H9 (cell line): ENCODE data around the gene TRIO. TPM values are rescaled to one million over a fixed set of nuclear protein-coding genes. Genes with fewer than 3 reads are reported as not detected.

ENCODE experiments used
- DNase-seq: peaks from one replicate; pipeline ENCODE4 v3.0.0-alpha.2; 2017
- H2AFZ ChIP-seq: one replicate; pipeline ENCODE4 v1.6.1; 2013; ENCODE audit warnings: mild to moderate bottlenecking, low read length, control low read depth, moderate library complexity
- H2AK5ac ChIP-seq: 2 replicates; pipeline ENCODE4 v1.6.1; 2013; ENCODE audit warnings: low read length, control low read depth, mixed read lengths; ENCODE audit not compliant: insufficient read length
- H2BK120ac ChIP-seq: one replicate; pipeline ENCODE4 v1.6.1; 2013; ENCODE audit warnings: low read depth, mild to moderate bottlenecking, low read length, control low read depth, inconsistent platforms; ENCODE audit not compliant: poor library complexity, severe bottlenecking
- H2BK12ac ChIP-seq: 2 replicates; pipeline ENCODE4 v1.6.1; 2013; ENCODE audit warnings: low read length, control low read depth, mixed read lengths, low read depth; ENCODE audit not compliant: insufficient read length
- H2BK15ac ChIP-seq: 2 replicates; pipeline ENCODE4 v1.6.1; 2013; ENCODE audit warnings: low read depth, low read length, control low read depth
- H2BK20ac ChIP-seq: one replicate; pipeline ENCODE4 v1.6.1; 2013; ENCODE audit warnings: low read depth, mild to moderate bottlenecking, low read length, control low read depth, inconsistent platforms; ENCODE audit not compliant: poor library complexity, severe bottlenecking
- H2BK5ac ChIP-seq: 2 replicates; pipeline ENCODE4 v1.6.1; 2013; ENCODE audit warnings: low read length, control low read depth, mixed read lengths; ENCODE audit not compliant: insufficient read length
- H3K14ac ChIP-seq: 2 replicates; pipeline ENCODE4 v1.6.1; 2013; ENCODE audit warnings: low read length, control low read depth; ENCODE audit not compliant: insufficient read depth
- H3K18ac ChIP-seq: 2 replicates; pipeline ENCODE4 v1.6.1; 2013; ENCODE audit warnings: low read depth, mild to moderate bottlenecking, mixed read lengths, low read length, control low read depth; ENCODE audit not compliant: insufficient read length
- H3K23ac ChIP-seq: 2 replicates; pipeline ENCODE4 v1.6.1; 2013; ENCODE audit warnings: low read length, control low read depth, mixed read lengths, low read depth; ENCODE audit not compliant: insufficient read length
- H3K23me2 ChIP-seq: 2 replicates; pipeline ENCODE4 v1.6.1; 2013; ENCODE audit warnings: low read depth, mild to moderate bottlenecking, mixed read lengths, low read length, control low read depth; ENCODE audit not compliant: insufficient read length, poor library complexity, severe bottlenecking
- H3K27ac ChIP-seq: 2 replicates; pipeline ENCODE4 v1.5.1; 2013; ENCODE audit warnings: low read length, control low read depth, mixed read lengths, low read depth; ENCODE audit not compliant: insufficient read length
- H3K27me3 ChIP-seq: 2 replicates; pipeline ENCODE4 v1.6.1; 2013; ENCODE audit warnings: low read length, control low read depth, inconsistent platforms; ENCODE audit not compliant: insufficient read depth
- H3K4ac ChIP-seq: 2 replicates; pipeline ENCODE4 v1.6.1; 2013; ENCODE audit warnings: low read depth, mild to moderate bottlenecking, control low read depth, inconsistent platforms, low read length, moderate library complexity
- H3K4me1 ChIP-seq: 2 replicates; pipeline ENCODE4 v1.6.1; 2013; ENCODE audit warnings: low read length, control low read depth, inconsistent platforms; ENCODE audit not compliant: insufficient read depth
- H3K4me2 ChIP-seq: 2 replicates; pipeline ENCODE4 v1.6.1; 2013; ENCODE audit warnings: low read length, control low read depth, mixed read lengths; ENCODE audit not compliant: insufficient read length, insufficient read depth
- H3K56ac ChIP-seq: 2 replicates; pipeline ENCODE4 v1.6.1; 2013; ENCODE audit warnings: low read depth, mild to moderate bottlenecking, mixed read lengths, low read length, control low read depth; ENCODE audit not compliant: insufficient read length
- H3K79me1 ChIP-seq: 2 replicates; pipeline ENCODE4 v1.6.1; 2013; ENCODE audit warnings: low read depth, mild to moderate bottlenecking, moderate library complexity, low read length, control low read depth, inconsistent platforms; ENCODE audit not compliant: insufficient read depth, poor library complexity, severe bottlenecking
- H3K79me2 ChIP-seq: 2 replicates; pipeline ENCODE4 v1.6.1; 2013; ENCODE audit warnings: low read length, control low read depth, inconsistent platforms; ENCODE audit not compliant: insufficient read depth
- H3K9ac ChIP-seq: 2 replicates; pipeline ENCODE4 v1.6.1; 2013; ENCODE audit warnings: low read length, control low read depth, mixed read lengths; ENCODE audit not compliant: insufficient read length; ENCODE audit errors: extremely low read depth
- H3K9me3 ChIP-seq: one replicate; pipeline ENCODE4 v1.6.1; 2013; ENCODE audit warnings: low read depth, low read length, inconsistent platforms; ENCODE audit not compliant: control insufficient read depth
- H3T11ph ChIP-seq: one replicate; pipeline ENCODE4 v1.6.1; 2013; ENCODE audit warnings: mild to moderate bottlenecking, low read length, control low read depth, inconsistent platforms
- H4K20me1 ChIP-seq: one replicate; pipeline ENCODE4 v1.6.1; 2013; ENCODE audit not compliant: control insufficient read depth, insufficient read length, insufficient read depth
- H4K5ac ChIP-seq: 2 replicates; pipeline ENCODE4 v1.6.1; 2013; ENCODE audit warnings: low read depth, mild to moderate bottlenecking, mixed read lengths, low read length, control low read depth; ENCODE audit not compliant: insufficient read length
- H4K8ac ChIP-seq: replicated peaks from 2 replicates; pipeline ENCODE4 v1.6.1; 2013; ENCODE audit warnings: low read length, control low read depth, mixed read lengths, low read depth; ENCODE audit not compliant: insufficient read length
- H4K91ac ChIP-seq: 2 replicates; pipeline ENCODE4 v1.6.1; 2013; ENCODE audit warnings: low read depth, mild to moderate bottlenecking, moderate library complexity, mixed read lengths, low read length, control low read depth; ENCODE audit not compliant: insufficient read length
- H3K27ac Mint-ChIP-seq, 3 experiments: 2 replicates in 2 of 3; 3 replicates in 1 of 3; pipeline ENCODE4 v1.8.0; 2020 to 2021; ENCODE audit warnings: mixed read lengths in 3 of 3, mild to moderate bottlenecking in 1 of 3, moderate library complexity in 1 of 3
- H3K27me3 Mint-ChIP-seq: 2 replicates; pipeline ENCODE4 v1.8.0; 2021; ENCODE audit warnings: low read depth, mild to moderate bottlenecking, moderate library complexity, mixed read lengths
- H3K36me3 Mint-ChIP-seq, 3 experiments: 2 replicates in 2 of 3; 3 replicates in 1 of 3; pipeline ENCODE4 v1.8.0; 2020 to 2021; ENCODE audit warnings: low read depth in 3 of 3, mixed read lengths in 3 of 3; ENCODE audit not compliant: insufficient read depth in 1 of 3
- H3K4me1 Mint-ChIP-seq, 2 experiments: 2 replicates each; pipeline ENCODE4 v1.8.0; 2020; ENCODE audit warnings: mixed read lengths in 2 of 2
- H3K4me3 Mint-ChIP-seq, 2 experiments: 2 replicates in 1 of 2; 3 replicates in 1 of 2; pipeline ENCODE4 v1.8.0; 2020 to 2021; ENCODE audit warnings: mild to moderate bottlenecking in 2 of 2, mixed read lengths in 2 of 2, moderate library complexity in 1 of 2
- H3K9me3 Mint-ChIP-seq, 2 experiments: 2 replicates in 1 of 2; 3 replicates in 1 of 2; pipeline ENCODE4 v1.8.0; 2020; ENCODE audit warnings: mild to moderate bottlenecking in 2 of 2, mixed read lengths in 2 of 2, moderate library complexity in 1 of 2
- CTCF ChIP-seq: fragments of 200-600 bp; sonication (generic); conservative IDR thresholded peaks from 3 replicates; pipeline ENCODE4 v1.8.0; 2021; ENCODE audit warnings: antibody characterized with exemption, mild to moderate bottlenecking
- WGBS: extraction: QIAGEN DNeasy Blood & Tissue Kit; methylation state at CpG from one replicate; pipeline ENCODE4 v1.1.7; 2013; ENCODE audit warnings: missing lambda C conversion rate, low lambda C conversion rate, mixed read lengths; ENCODE audit not compliant: insufficient read length; ENCODE audit errors: extremely low coverage; 5-methylcytosine and 5-hydroxymethylcytosine counted together
- total RNA-seq: library from RNA; stranded (reverse); gene quantifications from 2 replicates; pipeline ENCODE4 v1.2.1, GENCODE V29; 2021

Gene TRIO
- total RNA-seq, 1 experiment from 2014 or later: 87.8 TPM

DNA sequence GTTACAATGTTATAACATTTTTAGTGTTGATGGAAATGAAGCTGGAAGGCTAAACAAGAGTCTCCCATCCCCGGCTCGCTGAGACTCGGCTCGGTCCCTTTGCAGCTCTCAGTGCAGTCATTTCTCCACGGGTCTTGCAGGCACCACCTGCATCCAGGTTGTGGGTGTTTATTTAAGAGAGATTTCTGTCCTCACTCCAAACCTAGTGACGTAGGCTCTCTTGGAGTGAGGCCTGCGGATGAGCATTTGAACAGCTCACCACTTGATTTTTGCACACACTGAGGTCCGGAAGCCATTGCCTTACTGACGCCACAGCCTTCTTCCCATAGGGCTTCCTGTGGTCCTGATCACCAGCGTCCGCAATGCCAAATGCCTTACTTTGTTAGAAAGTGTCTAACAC, 240.8 kb downstream of the TRIO start:
- WGBS: no CpG with 5 or more reads among the region's 11 CpGs
- H3K4me2 ChIP-seq: no peak overlapping the region
- H3T11ph ChIP-seq: no peak overlapping the region
- H2BK5ac ChIP-seq: no peak overlapping the region
- H3K18ac ChIP-seq: no peak overlapping the region
- no peak overlapping the region for H3K27ac ChIP-seq
- no peaks in the 10 kb centered on the region for H3K27me3 Mint-ChIP-seq
- H3K4me1 ChIP-seq: peaks cover 5% of the 10 kb centered on the region
- H3K79me2 ChIP-seq: no peaks in the 10 kb centered on the region
- peaks cover 39 to 45% of the 10 kb centered on the region in 2 experiments for H3K4me1 Mint-ChIP-seq
- no peaks in the 10 kb centered on the region for H3K27me3 ChIP-seq
- no peaks in the 10 kb centered on the region for H3K79me1 ChIP-seq
- peaks cover 5% of the 10 kb centered on the region for H3K23me2 ChIP-seq
- no peak overlapping the region for H2AK5ac ChIP-seq
- no peak overlapping the region for H2BK15ac ChIP-seq
- H3K9ac ChIP-seq: no peak overlapping the region
- no peaks in the 10 kb centered on the region for H3K9me3 ChIP-seq
- no peak overlapping the region for H2AFZ ChIP-seq
- peak overlapping the region in 2 of 3 experiments; percentile 46 to 50; a peak in 1 of 7 replicates for H3K27ac Mint-ChIP-seq
- H3K36me3 Mint-ChIP-seq: peaks cover 14 to 55% (median 46%) of the 10 kb centered on the region in 3 experiments; a peak in 6 of 7 replicates
- H4K5ac ChIP-seq: no peak overlapping the region
- no peaks in the 10 kb centered on the region for H3K9me3 Mint-ChIP-seq
- no peak overlapping the region for H3K4ac ChIP-seq
- no peak for DNase-seq
- H2BK12ac ChIP-seq: no peak overlapping the region
- H2BK120ac ChIP-seq: no peak overlapping the region
- no peak overlapping the region for H3K4me3 Mint-ChIP-seq
- H3K14ac ChIP-seq: no peak overlapping the region
- H4K91ac ChIP-seq: no peak overlapping the region
- no peak for TF ChIP-seq CTCF
- no peak overlapping the region for H2BK20ac ChIP-seq
- no peak overlapping the region for H3K56ac ChIP-seq
- H4K8ac ChIP-seq: no peak overlapping the region
- H4K20me1 ChIP-seq: no peaks in the 10 kb centered on the region
- H3K23ac ChIP-seq: no peak overlapping the region
